ENCODE data around the gene PSIP1. TPM values are rescaled to one million over a fixed set of nuclear protein-coding genes. Genes with fewer than 3 reads are reported as not detected.

Gene PSIP1
- total and polyA plus RNA-seq, 12 donors: 13.6 to 31.7 (median 21.3) TPM

GRCh38 chr9:15522130-15522755 lies 11.5 kb upstream of the PSIP1 start:
- no peak for ATAC-seq
- intact Hi-C loops (cut with DNase I): no loop called here
- Histone ChIP-seq H3K27me3 (no peaks in the 10 kb centered on the region), H3K4me1 (no peaks in the 10 kb centered on the region), H3K27ac (no peak overlapping the region), H3K9me3 (no peaks in the 10 kb centered on the region), H3K36me3 (no peaks in the 10 kb centered on the region), H3K4me3 (no peak overlapping the region)
- 89 to 97% methylated on average over 3 of the region's 3 CpGs for WGBS, 2 donors
- DNase-seq: no peak
- TF ChIP-seq CTCF (IDR thresholded peaks at IDR 0.05): no peak

GRCh38 chr9:15521254-15521653 lies 10.5 kb upstream of the PSIP1 start:
- 67 to 75% methylated on average over 8 of the region's 8 CpGs for WGBS, 2 donors
- no peak for TF ChIP-seq CTCF (IDR thresholded peaks at IDR 0.05)
- Histone ChIP-seq H3K9me3 (no peaks in the 10 kb centered on the region), H3K27ac (no peak overlapping the region), H3K36me3 (no peaks in the 10 kb centered on the region), H3K4me3 (no peak overlapping the region), H3K4me1 (no peaks in the 10 kb centered on the region), H3K27me3 (no peaks in the 10 kb centered on the region)
- intact Hi-C loops (cut with DNase I): no loop called here
- ATAC-seq (no peak), DNase-seq (no peak)

GRCh38 chr9:15519831-15520230 lies 9.1 kb upstream of the PSIP1 start:
- H3K9me3 ChIP-seq: no peaks in the 10 kb centered on the region
- no peak for ATAC-seq
- no peak overlapping the region for H3K27ac ChIP-seq
- no peaks in the 10 kb centered on the region for H3K27me3 ChIP-seq
- H3K4me1 ChIP-seq: no peaks in the 10 kb centered on the region
- WGBS, 2 donors: 88 to 91% methylated on average over 2 of the region's 2 CpGs
- no peak overlapping the region for H3K4me3 ChIP-seq
- intact Hi-C loops (cut with DNase I): loop anchor here in 1 of 10 donors (10.0 kb wide), 2 partner anchors 55 to 95 kb away; partner anchors contain the start of gene SNAPC3
- no peak for TF ChIP-seq CTCF (IDR thresholded peaks at IDR 0.05)
- no peak for DNase-seq
- no peaks in the 10 kb centered on the region for H3K36me3 ChIP-seq

GRCh38 chr9:15513335-15513734 lies 2.6 kb upstream of the PSIP1 start:
- no peak for DNase-seq
- 61 to 70% methylated on average over 1 of the region's 1 CpG for WGBS, 2 donors

More at GRCh38 chr9:15513335-15513734, 2.6 kb upstream of the PSIP1 start:
- H3K27ac ChIP-seq: no peak overlapping the region
- H3K9me3 ChIP-seq: no peaks in the 10 kb centered on the region
- intact Hi-C loops (cut with DNase I): loop anchor here in 2 of 10 donors (5.0 to 10.0 kb wide), 3 partner anchors 39 to 89 kb away; partner anchors contain the start of genes CCDC171 (in 1 of the 2) and SNAPC3 (in 1 of the 2)
- H3K4me1 ChIP-seq: peaks cover 0 to 32% (median 17%) of the 10 kb centered on the region in 9 donors
- ATAC-seq: no peak
- H3K27me3 ChIP-seq: no peaks in the 10 kb centered on the region
- no peak overlapping the region for H3K4me3 ChIP-seq
- TF ChIP-seq CTCF (IDR thresholded peaks at IDR 0.05): no peak
- H3K36me3 ChIP-seq: peaks cover 0 to 7% (median 0%) of the 10 kb centered on the region in 9 donors

Measured in heart right ventricle (tissue), 16 donors.